Lung (tissue), 12 donors: ENCODE data around the gene RPAIN. TPM values are rescaled to one million over a fixed set of nuclear protein-coding genes. Genes with fewer than 3 reads are reported as not detected.

Source experiments
- ATAC-seq: fragments of 200-7000 bp; cut with Tn5 transposase; one replicate; pipeline ENCODE4 v1.9.1; 2020; ENCODE audit warnings: moderate number of reproducible peaks; ENCODE audit not compliant: insufficient read depth, low FRiP score
- DNase-seq, 3 donors: peaks; one replicate each; pipeline ENCODE4 v3.0.0-alpha.2; 2013 to 2017
- H3K27ac ChIP-seq, 2 donors: one replicate each; pipeline ENCODE4 v1.5.1; 2013; ENCODE audit warnings: mild to moderate bottlenecking in 2 of 2, moderate library complexity in 2 of 2, control low read depth in 1 of 2, inconsistent platforms in 1 of 2, low read depth in 1 of 2, low read length in 1 of 2
- H3K27me3 ChIP-seq, 3 donors: one replicate each; pipeline ENCODE4 v1.5.1; 2013; ENCODE audit warnings: low read length in 2 of 3; ENCODE audit not compliant: control insufficient read depth in 3 of 3, insufficient read depth in 3 of 3
- H3K36me3 ChIP-seq, 4 donors: one replicate each; pipeline ENCODE4 v1.5.1; 2013; ENCODE audit warnings: low read length in 4 of 4, mild to moderate bottlenecking in 1 of 4, moderate library complexity in 1 of 4; ENCODE audit not compliant: control insufficient read depth in 4 of 4, insufficient read depth in 4 of 4
- H3K4me1 ChIP-seq, 5 donors: one replicate each; pipeline ENCODE4 v1.5.1; 2013; ENCODE audit warnings: low read length in 5 of 5, mild to moderate bottlenecking in 2 of 5, moderate library complexity in 1 of 5; ENCODE audit not compliant: control insufficient read depth in 5 of 5, insufficient read depth in 5 of 5
- H3K4me3 ChIP-seq: one replicate; pipeline ENCODE4 v1.5.1; 2013; ENCODE audit warnings: mild to moderate bottlenecking, control low read depth, moderate library complexity
- H3K9ac ChIP-seq, 2 donors: one replicate each; pipeline ENCODE4 v1.5.1; 2013; ENCODE audit warnings: low read length in 2 of 2, control low read depth in 1 of 2; ENCODE audit not compliant: insufficient read depth in 1 of 2
- H3K9me3 ChIP-seq, 4 donors: one replicate each; pipeline ENCODE4 v1.5.1; 2013; ENCODE audit warnings: low read length in 3 of 4, mild to moderate bottlenecking in 1 of 4, moderate library complexity in 1 of 4; ENCODE audit not compliant: control insufficient read depth in 4 of 4, insufficient read depth in 3 of 4
- CTCF ChIP-seq: IDR thresholded peaks from 2 replicates; pipeline ENCODE4 v1.5.1; 2012; ENCODE audit warnings: mild to moderate bottlenecking; ENCODE audit errors: control extremely low read depth, extremely low read depth
- WGBS, 2 donors: extraction: QIAGEN DNeasy Blood & Tissue Kit; methylation state at CpG; one replicate each; pipeline ENCODE4 v1.1.7; 2013; 5-methylcytosine and 5-hydroxymethylcytosine counted together
- polyA plus RNA-seq, 2 donors: library from polyadenylated mRNA; stranded (reverse); fragments of 200-250 nt; gene quantifications; one replicate each; pipeline ENCODE4 v1.2.1, GENCODE V29; 2013
- total RNA-seq, 2 donors: library from RNA; depleted of rRNA in 1 of 2; stranded (reverse); fragments of >200 nt in 1 of 2; gene quantifications; one replicate each; pipeline ENCODE4 v1.2.1, GENCODE V29; 2014 to 2021
- donor health status: control.
- donor health status: control.
- donor health status: Bipolar disorder and iron deficiency.
- donor health status: healthy.
- donor health status: DM: yes; HTN: yes; CAD: no.

Gene RPAIN
- total and polyA plus RNA-seq, 4 donors, result 30.3 to 75.6 (median 39.3) TPM

GRCh38 chr17:5378566-5379207 is 41.3 kb upstream of the RPAIN start:
- no peak for DNase-seq
- Histone ChIP-seq H3K4me3 (no peak overlapping the region), H3K9me3 (peaks cover 0 to 5% (median 0%) of the 10 kb centered on the region in 4 donors), H3K4me1 (peaks cover 0 to 3% (median 0%) of the 10 kb centered on the region in 5 donors), H3K9ac (no peak overlapping the region), H3K36me3 (peaks cover 31 to 60% (median 56%) of the 10 kb centered on the region in 4 donors), H3K27me3 (no peaks in the 10 kb centered on the region), H3K27ac (no peak overlapping the region)
- no peak for ATAC-seq
- no peak for TF ChIP-seq CTCF
- WGBS, 2 donors, result 83 to 91% methylated on average over 3 of the region's 3 CpGs

GRCh38 chr17:5379351-5380107 is 40.5 kb upstream of the RPAIN start:
- no peak overlapping the region for H3K9ac ChIP-seq
- ATAC-seq (no peak), DNase-seq (no peak)
- no peak overlapping the region for H3K27ac ChIP-seq
- WGBS, 2 donors, result 92 to 98% methylated on average over 11 of the region's 11 CpGs
- H3K36me3 ChIP-seq, result peaks cover 31 to 59% (median 55%) of the 10 kb centered on the region in 4 donors
- no peak for TF ChIP-seq CTCF
- no peak overlapping the region for H3K4me3 ChIP-seq
- peaks cover 0 to 3% (median 0%) of the 10 kb centered on the region in 5 donors for H3K4me1 ChIP-seq
- peaks cover 0 to 5% (median 0%) of the 10 kb centered on the region in 4 donors for H3K9me3 ChIP-seq
- no peaks in the 10 kb centered on the region for H3K27me3 ChIP-seq

GRCh38 chr17:5380491-5381135 is 39.4 kb upstream of the RPAIN start:
- no peak for TF ChIP-seq CTCF
- ATAC-seq (no peak), DNase-seq (peak in 1 of 3 donors; percentile 6)
- 78 to 84% methylated on average over 7 of the region's 7 CpGs for WGBS, 2 donors
- Histone ChIP-seq H3K9ac (no peak overlapping the region), H3K36me3 (peaks cover 40 to 65% (median 55%) of the 10 kb centered on the region in 4 donors), H3K27ac (no peak overlapping the region), H3K27me3 (no peaks in the 10 kb centered on the region), H3K4me1 (peaks cover 0 to 3% (median 0%) of the 10 kb centered on the region in 5 donors), H3K4me3 (no peak overlapping the region), H3K9me3 (peaks cover 0 to 5% (median 0%) of the 10 kb centered on the region in 4 donors)
